Glomerular visceral epithelial cell (primary cell): ENCODE measurements around the gene DNAJC8.

Source experiments
- DNase-seq: peaks from one replicate; pipeline ENCODE4 v3.0.0-alpha.2; 2016; ENCODE audit errors: extremely low spot score

DNAJC8 gene

GRCh38 chr1:28172713-28173150 is 60.1 kb downstream of the DNAJC8 start:
- no peak for DNase-seq

- no peak for DNase-seq
Observed at GRCh38 chr1:28171246-28171645, 61.6 kb downstream of the DNAJC8 start.

GRCh38 chr1:28170001-28170596 is 62.7 kb downstream of the DNAJC8 start:
- DNase-seq: no peak

GRCh38 chr1:28163496-28164161 is 69.2 kb downstream of the DNAJC8 start:
- DNase-seq: no peak

GRCh38 chr1:28162151-28162550 is 70.7 kb downstream of the DNAJC8 start:
- DNase-seq: no peak

- no peak for DNase-seq
Observed at GRCh38 chr1:28161751-28162150, 71.1 kb downstream of the DNAJC8 start.

- DNase-seq: no peak
Observed at GRCh38 chr1:28160782-28161266, 72.0 kb downstream of the DNAJC8 start.

GRCh38 chr1:28159680-28160079 is 73.1 kb downstream of the DNAJC8 start:
- DNase-seq: no peak

- no peak for DNase-seq
Observed at GRCh38 chr1:28159243-28159642, 73.6 kb downstream of the DNAJC8 start.

- DNase-seq: no peak
Observed at GRCh38 chr1:28157894-28158293, 74.9 kb downstream of the DNAJC8 start.

GRCh38 chr1:28156821-28157220 is 76.0 kb downstream of the DNAJC8 start:
- no peak for DNase-seq

GRCh38 chr1:28155628-28156027 is 77.2 kb downstream of the DNAJC8 start:
- no peak for DNase-seq

GRCh38 chr1:28154078-28154594 is 78.7 kb downstream of the DNAJC8 start:
- no peak for DNase-seq
